EL (cell line): ENCODE results near the gene TMEM141.

Source experiments
- DNase-seq: peaks from one replicate; pipeline ENCODE4 v3.0.0-alpha.2; 2016

TMEM141 gene

DNA sequence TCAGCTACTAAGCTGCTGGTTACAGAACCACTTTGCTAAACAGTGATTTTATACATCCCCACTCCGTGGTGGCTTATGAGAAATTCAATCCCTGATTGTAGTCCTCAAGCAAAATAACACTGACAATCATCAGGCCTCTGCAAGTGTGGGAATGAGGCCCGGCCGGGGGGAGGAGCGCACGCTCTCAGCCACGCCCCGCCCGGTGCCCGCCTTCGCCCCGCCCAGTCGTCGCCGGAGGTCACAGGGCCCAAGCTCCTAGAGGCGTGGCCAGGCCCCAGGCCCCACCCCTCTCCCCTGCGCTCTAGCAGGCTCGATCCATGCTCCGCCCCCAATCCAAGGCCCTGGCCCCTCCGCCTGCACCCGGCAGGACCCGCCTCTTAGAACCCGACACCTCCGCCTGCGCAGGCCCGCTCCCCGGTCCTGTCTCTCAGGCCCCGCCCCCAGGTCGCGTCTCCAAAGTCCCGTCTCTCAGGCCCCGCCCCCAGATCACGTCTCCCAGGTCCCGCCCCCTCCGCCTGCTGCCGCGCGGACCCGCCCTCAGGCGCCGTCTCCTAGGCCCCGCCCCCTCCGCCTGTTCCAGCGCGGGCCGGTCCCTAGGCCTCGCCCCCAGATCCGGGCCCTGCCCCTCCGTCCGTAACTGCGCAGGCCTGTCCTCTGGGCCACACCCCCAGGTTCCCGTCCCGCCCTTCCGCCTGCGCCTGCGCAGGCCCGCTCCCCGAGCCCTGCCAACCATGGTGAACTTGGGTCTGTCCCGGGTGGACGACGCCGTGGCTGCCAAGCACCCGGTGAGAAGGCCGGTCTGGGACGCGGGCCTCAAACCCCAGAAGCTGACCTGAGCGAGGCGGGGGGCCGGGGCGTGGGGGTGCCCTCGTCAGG is at the start of gene TMEM141:
Gene TMEM141, plus strand, starts transcription at position 705 of the 876 bp plus-strand sequence. Its CDS starts 27 bp downstream, at position 732.
- DNase-seq: peak; percentile 99

DNA sequence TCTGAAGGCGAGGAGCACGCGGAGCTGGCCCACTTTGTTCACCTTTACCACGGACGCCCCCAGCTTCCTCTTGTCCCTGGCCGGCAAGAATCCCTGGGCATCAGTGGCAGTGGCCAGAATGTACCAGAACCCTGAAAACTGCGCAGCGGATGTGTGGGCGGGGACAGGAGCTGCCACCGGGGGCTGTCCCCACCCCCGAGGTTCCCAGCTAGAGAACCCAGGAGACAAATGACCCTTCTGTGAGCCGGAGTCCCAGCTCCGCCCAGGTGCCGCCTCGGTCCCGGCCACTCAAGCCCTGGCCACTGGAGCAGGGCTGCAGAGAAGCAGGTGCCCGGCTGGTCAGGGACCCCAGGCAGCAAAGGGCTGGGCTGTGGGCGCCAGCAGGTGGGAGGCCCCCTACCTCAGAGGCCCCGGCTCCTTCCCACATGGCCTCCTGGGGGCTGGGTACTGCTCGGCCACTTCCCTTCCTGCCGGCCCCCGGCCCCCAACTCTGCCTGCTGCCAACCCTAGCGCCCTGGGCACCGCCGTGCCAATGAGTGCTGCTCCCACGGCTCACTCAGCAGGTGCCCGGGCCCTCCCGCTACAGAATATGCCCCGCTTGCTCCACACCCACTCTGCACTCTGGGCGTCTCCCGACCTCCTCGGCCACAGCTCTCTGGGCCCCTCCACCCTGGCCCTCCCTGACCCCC is 49.1 kb upstream of the TMEM141 start:
- no peak for DNase-seq

DNA sequence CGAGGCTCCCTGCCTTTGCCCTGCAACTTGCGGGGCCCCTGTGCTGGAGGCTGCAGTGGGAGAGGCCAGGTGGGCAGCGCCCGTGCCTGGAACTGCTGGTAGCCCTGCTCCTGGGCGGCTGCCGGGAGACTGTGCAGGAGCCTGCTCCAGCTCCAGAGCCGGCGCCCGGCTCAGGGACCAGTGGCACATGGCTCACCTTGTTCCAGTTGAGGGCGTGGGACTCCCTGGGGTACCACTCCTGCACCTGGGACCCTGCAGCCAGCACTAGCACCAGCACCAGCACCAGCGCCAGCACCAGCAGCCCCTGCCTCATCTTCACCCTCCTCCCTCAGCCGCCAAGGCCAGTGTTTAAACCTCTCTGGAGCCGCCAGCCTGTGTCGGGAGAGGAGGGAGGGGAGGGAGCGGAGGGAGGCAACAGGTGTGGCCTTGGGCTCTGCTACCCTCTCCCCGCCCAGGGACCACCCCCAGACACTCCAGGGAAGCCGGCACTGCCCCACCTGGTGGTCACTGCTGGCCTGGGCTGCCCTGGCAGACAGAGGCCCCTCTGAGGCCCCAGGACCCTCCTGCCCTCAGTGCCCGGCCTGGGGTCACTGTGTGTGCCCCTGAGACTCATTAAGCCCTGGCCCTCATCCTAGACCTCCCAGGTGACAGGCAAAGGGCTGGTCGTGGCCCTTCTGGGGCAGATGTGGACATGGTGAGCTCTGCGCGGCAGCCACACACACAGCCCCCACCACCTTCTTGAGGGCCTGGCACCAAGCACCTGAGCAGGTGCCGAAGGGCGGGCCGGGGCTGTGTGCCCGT is 48.4 kb upstream of the TMEM141 start, which contains the start of gene LCN10:
Gene LCN10, minus strand, starts transcription at position 350 of the 801 bp plus-strand sequence. Its CDS starts 37 bp downstream, at position 313.
- DNase-seq: no peak

DNA sequence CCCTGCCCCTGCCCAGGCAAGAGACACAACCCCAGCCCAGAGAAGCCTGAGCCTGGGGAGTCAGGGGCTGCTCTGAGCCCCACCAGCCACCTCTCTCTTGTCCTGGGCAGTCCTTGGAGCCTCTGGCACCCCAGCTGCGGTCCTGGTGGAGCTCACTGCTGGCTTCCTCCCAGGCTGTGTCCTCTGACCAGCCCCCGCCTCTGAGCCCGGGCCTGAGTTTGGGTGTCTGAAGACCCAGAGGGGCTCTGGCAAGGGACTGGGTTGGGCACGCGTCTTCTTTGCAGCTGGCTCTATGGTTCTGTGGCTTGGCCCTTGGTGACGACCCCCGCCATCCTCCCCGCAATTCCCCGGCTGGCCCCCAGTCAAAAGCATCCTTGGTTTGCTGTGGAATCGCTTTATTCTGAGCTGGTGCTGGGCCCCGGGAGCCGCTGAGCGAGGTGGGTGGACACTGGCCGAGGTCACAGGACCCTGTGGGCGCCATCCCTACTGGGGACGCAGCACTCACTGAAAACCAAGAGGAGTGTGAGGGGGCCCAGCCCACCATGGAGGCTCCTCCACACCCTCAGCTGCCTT is 47.4 kb upstream of the TMEM141 start:
- DNase-seq: no peak

DNA sequence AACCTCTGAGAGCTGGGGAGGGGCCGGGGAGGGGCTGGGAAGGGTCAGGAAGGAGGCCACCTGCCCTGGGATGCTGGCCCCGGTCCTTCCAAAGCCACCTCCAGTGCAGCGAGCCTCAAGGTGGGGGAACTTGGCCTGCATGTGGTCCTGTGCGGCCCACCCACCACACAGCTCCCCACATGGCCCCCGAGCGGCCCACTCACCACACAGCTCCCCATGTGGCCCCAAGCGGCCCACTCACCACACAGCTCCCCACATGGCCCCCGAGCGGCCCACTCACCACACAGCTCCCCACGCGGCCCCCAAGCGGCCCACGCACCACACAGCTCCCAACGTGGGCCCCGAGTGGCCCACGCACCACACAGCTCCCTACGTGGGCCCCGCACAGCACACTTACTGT is 46.4 kb upstream of the TMEM141 start:
- no peak for DNase-seq

DNA sequence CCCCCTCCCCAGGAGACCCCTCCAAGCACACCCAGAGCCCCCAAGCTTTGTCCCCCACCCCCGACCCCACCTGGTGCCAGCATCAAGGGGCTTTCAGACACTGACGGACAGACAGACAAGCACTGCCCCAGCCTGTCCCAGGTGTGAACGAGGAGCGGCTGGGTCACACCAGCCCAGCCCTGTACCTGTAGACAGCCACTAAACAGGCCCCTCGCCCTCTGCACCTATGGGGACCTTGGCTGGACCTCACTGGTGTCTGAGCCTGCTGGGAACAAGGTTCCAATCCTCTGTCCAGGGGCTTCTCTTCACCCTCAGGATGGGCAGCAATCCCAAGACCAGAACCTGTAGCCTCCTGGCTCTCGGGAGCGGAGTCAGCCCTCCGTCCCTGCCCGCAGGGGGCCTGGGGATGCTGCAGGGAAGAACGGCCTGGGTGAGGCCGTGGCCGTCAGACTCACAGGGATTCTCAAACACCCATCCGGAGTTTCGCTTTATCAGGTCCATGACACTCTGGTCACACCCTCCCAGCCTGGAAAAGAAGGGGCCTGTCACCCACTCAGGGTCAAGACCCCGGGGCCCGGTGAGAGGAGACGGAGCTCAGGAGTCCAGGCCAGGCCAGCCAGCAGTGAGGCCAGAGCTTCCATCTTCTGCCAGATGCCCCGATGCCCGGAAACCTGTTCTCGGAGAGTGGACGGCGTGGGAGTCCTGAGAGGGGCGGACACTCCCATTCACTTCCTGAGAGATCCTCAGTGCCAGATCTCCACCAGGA is 45.6 kb upstream of the TMEM141 start:
- DNase-seq: no peak

DNA sequence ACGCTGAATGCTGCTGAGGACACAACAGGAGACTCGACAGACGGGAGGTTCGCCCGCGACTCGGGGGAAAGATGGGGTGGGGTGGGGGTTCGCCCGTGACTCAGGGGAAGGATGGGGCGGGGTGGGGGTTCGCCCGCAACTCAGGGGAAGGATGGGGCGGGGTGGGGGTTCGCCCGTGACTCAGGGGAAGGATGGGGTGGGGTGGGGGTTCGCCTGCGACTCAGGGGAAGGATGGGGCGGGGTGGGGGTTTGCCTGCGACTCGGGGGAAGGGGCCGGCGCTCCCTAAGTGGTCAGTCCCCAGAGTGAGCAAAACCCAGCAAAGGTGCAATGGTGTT is 45.0 kb upstream of the TMEM141 start:
- no peak for DNase-seq

DNA sequence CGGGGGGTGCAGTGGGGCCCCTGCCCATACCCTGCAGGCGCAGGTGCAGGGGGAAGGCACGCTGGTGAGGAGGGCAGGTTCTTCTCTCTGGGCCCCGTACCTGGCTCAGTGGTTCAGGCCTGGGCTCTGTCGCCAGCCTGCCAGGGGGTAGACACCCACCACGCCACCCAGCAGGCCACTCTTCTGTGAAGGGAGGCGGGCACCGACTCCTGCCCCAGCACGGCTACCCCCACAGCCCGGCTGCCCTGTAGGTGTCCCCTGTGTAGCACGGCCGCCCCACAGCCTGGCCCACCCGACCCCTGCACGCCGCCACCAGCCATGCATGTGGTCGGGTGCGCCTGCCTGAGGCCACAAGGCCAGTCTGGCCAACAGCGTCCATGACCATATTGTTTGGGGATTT is 44.5 kb upstream of the TMEM141 start:
- no peak for DNase-seq

DNA sequence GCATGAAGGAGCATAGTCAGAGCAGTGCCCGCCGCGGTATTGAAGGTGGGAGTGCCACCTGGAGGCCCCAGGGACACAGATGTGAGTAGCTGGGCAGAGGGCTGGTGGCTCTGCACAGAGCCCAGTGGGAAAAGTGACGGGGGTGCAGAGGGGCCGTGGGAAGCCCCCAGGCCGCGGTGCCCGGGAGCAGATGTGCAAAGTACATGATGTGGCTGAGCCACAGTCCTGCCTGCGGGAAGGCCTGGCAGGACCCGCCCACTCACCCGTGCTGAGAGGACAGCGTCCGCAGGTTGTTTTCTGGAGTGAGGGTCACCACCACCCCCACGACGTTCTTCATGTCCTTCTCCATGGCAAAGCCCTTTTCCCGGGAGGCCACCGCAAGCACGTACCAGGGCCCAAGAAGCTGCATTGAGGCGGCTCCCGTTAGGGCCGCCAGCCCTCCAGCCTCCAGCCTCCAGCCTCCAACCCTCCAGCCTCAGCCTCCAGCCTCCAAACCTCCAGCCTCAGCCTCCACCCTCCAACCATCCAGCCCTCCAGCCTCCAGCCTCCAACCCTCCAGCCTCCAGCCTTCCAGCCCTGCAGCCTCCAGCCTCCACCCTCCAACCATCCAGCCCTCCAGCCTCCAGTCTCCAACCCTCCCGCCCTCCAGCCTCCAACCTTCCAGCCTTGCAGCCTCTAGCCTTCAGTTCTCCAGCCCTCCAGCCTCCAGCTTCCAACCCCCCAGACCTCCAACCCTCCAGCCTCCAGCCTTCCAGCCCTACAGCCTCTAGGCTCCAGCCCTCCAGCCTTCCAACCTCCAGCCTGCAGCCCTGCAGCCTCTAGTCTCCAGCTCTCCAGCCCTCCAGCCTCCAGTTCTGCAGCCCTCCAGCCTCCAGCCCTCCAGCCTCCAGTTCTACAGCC is 43.7 kb upstream of the TMEM141 start:
- DNase-seq: no peak

DNA sequence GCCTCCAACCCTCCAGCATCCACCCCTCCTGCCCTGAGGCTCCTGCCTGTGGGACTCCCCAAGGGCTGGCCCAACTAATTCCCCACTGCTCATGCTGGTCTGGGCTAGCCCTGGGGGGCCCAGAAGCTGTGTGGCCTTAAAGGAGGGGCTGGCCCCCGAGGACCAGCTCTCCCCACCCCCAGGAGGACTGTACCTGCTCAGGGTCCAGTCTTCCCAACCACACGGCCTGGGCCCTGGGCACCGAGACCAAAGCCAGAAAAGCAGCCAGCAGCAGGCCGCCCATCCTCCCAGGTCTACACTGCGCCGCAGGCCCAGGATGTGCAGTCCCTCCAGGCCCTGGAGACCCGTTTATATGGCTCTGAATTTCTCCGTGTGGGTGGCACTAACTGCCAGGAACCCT is 42.9 kb upstream of the TMEM141 start, which contains the start of gene LCN6:
Gene LCN6, minus strand, starts transcription at position 325 of the 400 bp plus-strand sequence. Its CDS starts 42 bp downstream, at position 283.
- DNase-seq: no peak

DNA sequence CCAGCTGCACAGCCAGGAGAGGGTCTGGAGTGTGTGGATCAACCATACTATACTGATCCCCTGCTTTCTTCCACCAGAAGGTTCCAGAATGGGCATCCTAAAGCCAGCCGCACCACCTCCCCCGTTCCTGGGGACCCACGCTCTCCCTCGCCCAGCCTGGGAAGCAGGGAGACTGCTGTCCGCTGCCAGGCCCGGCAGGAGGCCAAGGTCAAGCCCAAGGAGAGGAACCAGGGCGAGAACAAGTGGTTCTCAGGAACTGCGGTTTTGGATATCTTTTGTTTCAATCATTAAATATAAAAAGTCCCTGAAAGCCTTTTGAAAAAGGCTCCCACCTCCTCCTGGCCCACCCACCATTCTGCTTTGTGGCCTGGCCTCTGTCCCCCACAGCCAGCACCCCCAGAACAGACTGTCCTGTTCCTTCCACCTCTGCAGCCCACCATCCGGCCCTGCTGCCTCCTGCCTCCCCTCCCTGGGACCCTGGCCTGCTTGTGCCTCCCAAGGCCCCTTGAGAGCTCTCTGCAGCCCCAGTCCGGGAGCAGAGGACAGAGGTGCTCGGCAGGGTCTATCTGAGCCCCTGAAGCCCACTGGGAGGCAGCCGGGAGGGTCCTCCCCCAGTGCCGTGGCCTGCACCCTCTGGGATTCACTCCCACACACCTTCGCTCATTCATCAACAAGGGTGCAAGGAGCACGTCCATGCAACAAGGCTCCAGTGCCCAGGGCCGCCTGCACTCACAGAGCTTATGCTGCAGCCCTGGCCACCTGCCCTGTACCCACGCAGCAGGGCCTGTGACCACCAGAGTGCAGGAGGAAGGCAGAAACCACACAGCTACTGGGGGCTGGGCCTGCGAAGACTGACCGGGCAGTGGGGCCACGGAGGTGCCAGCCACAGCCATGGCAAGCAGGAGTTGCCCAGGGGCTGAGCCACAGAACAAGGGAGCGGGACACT is 42.2 kb upstream of the TMEM141 start:
- no peak for DNase-seq

DNA sequence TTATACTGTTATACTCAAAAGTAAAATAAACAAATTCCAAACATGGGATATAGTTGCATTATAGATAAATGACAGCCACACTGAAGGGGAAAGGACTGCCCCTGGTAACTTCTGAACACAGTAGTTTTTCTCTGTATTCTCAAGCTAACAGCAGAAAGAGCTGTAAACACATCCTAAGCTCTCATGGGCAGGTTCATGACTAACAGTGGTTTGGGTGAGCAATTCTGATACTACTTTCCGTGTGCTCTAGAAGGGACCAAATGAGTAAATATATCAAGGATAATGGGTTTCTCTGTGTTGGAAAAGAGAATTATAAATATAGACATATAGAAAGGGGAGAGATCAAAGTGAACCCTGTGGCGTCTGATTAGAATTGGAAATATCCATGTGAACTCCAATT is 40.6 kb upstream of the TMEM141 start:
- no peak for DNase-seq

DNA sequence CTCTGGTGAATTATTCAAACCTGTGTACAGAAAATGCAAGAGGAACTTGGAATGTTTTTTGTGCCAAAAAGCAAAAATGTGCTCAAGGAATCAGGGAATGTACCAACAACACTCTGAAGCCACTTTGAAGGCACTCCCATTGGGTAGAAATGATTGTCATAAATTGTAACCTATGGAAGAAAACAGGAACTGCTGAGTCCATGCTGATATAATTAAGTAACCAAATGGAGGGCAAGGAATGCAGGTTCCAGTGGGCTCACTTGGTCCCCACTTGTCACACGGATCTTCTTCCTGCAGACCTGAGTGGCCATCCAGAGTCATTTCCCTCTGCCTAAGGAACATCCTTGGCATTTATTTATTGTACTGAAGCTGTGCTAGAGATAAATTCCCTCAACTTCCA is 39.9 kb upstream of the TMEM141 start:
- no peak for DNase-seq

DNA sequence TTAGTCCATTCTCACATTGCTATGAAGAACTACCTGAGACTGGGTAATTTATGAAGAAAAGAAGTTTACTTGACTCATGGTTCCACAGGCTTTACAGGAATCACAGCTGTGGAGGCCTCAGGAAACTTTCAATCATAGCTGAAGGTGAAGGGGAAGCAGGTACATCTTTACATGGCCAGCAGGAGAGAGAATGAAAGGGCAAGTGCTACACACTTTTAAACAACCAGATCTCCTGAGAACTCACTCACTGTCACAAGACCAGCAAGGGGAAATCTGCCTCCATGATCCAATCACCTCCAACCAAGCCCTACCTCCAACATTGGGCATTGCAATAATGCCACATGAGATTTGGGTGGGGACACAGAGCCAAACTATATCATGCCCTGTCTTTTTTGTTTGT is 39.3 kb upstream of the TMEM141 start:
- DNase-seq: no peak

DNA sequence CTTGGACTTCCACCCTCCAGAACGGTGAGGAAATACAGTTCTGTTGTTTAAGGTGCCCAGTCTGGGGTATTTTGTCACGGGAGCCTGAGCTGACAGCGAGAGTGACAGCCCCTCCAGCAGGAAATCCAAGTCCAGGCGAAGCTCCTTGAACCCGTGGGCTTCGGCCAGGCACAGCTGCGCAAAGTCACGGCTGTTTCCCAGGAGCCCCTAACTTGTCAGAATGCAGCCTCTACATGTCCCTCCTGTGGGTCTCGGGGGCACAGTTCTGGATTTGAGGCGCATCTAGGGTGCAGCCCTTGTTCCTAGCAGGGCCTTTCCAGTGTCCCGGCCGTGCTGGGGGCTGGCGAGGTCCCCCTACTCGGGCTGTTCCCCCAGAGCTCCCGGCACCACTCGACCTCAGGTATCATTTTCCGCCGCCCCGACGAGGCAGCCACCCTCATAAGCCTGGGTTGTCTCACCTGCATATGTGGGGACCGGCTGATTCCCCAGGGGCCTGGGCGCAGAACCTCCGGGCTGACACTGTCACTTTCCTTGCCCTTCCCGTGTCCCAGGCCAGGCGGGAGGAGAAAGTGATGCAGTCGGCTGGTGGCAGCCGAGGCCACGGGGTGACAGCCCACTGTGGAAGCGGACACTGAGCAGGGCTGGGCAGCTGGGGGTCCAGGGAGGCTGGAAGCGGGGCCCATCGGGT is 37.6 kb upstream of the TMEM141 start:
- DNase-seq: no peak

DNA sequence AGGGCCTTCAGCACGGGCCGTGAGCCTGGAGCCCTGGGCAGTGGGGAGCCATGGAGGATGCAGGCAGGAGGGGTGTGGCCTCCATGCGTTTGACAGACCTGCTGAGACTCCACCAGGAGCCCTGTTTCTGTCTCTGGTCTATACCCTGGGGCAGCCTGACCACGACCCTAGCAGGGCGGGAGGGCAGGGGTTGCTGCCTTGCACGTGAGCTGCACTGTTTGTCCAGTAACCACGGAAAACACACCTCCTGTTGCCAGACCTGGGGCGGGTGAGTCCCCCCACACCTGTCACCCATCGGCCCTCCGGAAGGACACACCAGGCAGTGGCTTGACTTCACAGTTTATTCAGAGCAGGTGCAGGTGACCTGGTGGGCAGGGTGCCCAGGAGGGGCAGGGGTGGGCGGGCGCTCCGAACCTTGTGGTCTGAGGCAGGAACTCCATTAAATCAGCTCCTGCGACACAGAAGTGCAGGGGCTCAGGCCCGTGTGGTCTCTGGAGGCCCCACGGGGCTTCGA is 37.0 kb upstream of the TMEM141 start:
- no peak for DNase-seq

DNA sequence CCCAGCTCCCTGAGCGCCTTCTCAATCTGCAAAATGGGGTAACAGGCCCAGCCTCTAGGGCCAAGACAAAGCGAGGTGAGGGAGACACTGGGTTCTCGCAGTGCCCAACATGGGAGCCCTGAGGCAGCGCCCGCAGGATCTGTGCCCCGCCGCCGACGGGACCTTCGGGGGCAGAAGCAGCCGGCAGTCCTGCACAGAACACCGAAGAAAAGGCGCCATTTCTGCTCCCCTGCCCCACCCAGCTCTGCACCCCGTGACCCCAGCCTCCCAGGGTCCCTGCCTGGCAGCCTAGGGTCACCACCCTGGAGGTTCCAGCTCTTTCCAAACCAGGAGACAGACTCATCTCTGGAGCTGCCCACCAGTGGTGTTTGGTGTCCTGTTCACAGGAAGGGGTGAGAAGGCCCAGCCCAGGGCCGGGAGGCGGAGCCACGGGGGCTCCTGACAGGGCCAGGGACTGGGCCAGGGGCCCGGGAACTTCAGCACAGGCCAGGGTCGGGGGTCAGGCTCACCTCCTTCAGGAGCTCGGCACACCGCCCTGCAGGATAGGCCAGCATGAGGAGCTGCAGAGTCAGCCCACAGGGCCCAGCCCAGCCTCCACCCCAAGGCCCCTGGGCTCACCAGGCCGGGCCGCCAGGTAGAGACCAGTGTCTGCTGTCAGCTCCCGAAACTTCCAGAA is 36.4 kb upstream of the TMEM141 start:
- no peak for DNase-seq
